Tongue (tissue), 2 donors: ENCODE results near the gene ANTKMT. TPM values are rescaled to one million over a fixed set of nuclear protein-coding genes. Genes with fewer than 3 reads are reported as not detected.

Experiments
- DNase-seq: peaks from one replicate; pipeline ENCODE4 v3.0.0-alpha.2; 2015
- total RNA-seq: library from RNA; depleted of rRNA; stranded (reverse); fragments of >200 nt; gene quantifications from one replicate; pipeline ENCODE4 v1.2.3, GENCODE V29; 2014

Gene ANTKMT
- total RNA-seq, 1 donor from 2014 or later: 13.4 TPM

DNA sequence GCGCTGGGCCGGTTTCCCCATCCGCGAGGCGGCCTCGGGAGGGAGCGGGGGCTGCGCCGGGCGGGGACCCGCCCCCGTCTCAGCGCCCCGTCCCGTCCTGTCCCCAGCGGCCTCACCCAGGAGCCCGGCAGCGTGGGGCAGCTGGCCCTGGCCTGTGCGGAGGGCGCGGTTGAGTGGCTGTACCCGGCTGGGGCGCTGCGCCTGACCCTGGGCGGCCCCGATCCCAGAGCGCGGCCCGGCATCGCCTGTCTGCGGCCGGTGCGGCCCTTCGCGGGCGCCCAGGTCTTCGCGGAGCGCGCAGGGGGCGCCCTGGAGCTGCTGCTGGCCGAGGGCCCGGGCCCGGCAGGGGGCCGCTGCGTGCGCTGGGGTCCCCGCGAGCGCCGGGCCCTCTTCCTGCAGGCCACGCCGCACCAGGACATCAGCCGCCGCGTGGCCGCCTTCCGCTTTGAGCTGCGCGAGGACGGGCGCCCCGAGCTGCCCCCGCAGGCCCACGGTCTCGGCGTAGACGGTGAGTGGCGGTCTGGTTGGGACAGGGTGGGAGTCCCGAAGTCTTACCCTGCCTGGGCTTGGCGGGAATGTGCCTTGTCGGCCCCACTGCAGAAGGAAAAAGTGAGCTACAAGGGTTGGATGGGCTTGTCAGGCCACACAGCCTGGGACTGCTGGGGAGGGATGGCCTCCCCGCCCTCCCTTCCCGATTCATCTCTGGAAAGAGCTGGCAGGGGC, 5.3 kb upstream of the ANTKMT start:
- DNase-seq: no peak

DNA sequence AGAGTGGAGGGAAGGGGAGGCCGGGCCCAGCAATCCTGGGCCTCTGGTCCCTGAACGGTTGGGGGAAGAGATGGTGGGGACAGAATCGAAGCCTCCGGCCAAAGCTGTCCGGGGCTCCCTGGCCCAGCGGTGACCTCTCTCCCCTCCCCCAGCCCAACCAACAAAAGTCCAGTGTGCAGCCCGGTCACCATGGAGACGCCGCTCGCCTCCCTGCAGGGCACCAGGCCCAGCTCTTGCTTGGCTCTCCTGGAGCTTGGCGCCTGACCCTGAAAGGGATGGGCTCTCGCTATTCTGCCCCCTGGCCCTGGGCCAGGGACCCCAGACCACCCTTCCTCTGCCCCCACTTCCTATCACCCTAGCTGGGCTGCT, 4.8 kb upstream of the ANTKMT start:
- peak; percentile 48 for DNase-seq

GRCh38 chr16:716768-717325, 4.1 kb upstream of the ANTKMT start:
- no peak for DNase-seq

DNA sequence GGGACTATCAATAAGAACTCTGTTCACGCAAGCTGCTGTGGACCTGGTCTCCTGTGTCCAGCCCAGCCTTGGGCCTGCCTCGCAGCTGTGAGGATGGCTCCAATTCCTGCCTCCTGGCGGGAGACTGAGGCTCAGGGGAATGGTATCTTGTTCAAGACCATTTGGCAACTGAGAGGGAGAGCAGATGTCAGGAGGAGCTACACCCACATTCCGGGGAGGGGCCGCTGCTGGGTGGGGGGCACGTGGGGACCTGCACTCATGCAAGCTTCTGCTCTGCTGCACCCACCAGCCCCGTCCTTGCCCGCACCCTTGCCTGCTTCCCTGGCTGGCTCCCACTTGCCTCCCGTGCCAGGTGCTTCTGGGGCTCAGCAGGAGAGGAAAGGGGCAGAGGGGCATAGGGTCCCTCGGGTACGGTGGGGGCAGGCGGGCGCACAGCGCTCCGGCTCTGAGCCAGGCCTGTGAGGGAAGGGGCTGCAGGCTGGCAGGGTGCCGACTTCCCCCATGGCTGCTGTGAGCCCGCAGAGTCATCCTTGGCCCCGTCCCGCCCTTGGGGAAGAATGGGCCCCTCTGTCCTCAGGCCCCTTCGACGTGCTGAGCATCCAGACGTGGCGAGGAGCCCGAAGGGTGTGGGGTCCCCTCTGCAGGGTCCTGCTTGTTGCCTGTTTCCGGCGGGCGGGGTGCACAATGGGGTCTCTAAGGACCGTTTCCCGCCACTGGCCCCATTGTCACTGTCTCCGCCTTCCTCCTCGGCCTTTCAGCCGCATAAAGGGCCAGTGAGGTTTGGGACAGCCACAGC, 3.3 kb upstream of the ANTKMT start:
- DNase-seq: no peak

- no peak for DNase-seq
Measured at GRCh38 chr16:718389-718788, 2.6 kb upstream of the ANTKMT start.

- no peak for DNase-seq
Measured at GRCh38 chr16:718922-719321, 2.0 kb upstream of the ANTKMT start.

GRCh38 chr16:719815-720446, 1.0 kb upstream of the ANTKMT start:
- no peak for DNase-seq

GRCh38 chr16:720447-720989, 428 bp upstream of the ANTKMT start:
- peak; percentile 89 for DNase-seq

- DNase-seq: no peak
Measured at GRCh38 chr16:721765-722540, 1.0 kb downstream of the ANTKMT start.

DNA sequence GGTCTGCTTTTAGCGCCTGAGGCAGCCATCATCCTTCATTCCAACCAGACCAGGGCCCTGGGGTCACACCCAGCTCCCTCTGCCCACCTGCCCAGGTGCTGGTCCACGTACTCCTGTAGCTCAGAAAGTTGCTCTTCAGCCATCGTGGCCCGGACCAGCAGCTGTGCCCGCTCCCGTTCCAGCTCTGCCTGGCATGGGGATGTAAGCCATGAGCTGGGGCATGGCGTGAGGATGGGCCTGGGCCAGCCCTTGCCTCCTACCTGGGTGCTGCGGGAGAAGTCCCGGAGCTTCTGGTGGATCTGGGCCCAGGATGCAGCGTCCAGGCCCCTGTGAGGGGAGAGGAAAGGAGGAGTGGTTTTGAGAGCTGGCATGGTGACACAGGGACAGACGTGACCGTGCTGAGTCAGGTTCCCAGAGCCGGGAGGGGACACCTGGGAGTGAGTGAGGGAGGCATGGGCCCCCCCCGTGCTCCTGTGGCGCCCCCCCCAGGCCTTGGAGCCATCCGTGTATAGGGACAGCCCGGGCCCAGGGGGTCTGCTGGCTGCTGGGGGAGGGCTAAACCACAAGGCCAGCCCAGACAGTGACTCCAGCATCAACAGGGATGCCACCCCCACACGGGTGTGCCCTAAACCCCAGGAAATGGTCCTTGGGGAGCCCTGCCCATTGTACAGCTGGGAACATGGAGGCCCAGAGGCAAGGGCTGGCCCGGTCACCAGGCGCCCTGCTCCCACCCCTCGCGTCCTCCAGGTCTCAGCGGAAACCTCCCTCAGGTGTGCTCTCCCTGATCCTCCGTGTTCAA, 2.1 kb downstream of the ANTKMT start:
- no peak for DNase-seq

DNA sequence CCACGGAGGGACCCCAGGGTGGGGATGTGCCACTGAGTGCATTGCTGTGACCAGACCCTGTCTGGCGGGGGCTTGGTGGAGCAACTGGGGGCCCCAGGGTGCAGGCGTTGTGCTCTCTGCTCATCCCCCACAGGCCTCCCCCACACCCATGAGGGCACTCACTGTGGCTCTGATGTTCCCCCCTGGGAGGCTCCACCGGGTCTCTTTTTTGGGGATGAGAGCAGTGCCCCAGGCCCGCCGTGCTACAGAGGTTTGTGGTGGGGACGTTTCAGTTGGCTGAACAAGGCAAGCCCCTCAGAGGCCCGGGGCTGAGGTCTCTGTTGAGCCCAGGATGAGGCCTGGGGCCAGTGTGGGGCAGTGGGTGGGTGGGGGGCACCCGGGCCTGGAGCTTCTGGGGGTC, 2.7 kb downstream of the ANTKMT start:
- DNase-seq: no peak

DNA sequence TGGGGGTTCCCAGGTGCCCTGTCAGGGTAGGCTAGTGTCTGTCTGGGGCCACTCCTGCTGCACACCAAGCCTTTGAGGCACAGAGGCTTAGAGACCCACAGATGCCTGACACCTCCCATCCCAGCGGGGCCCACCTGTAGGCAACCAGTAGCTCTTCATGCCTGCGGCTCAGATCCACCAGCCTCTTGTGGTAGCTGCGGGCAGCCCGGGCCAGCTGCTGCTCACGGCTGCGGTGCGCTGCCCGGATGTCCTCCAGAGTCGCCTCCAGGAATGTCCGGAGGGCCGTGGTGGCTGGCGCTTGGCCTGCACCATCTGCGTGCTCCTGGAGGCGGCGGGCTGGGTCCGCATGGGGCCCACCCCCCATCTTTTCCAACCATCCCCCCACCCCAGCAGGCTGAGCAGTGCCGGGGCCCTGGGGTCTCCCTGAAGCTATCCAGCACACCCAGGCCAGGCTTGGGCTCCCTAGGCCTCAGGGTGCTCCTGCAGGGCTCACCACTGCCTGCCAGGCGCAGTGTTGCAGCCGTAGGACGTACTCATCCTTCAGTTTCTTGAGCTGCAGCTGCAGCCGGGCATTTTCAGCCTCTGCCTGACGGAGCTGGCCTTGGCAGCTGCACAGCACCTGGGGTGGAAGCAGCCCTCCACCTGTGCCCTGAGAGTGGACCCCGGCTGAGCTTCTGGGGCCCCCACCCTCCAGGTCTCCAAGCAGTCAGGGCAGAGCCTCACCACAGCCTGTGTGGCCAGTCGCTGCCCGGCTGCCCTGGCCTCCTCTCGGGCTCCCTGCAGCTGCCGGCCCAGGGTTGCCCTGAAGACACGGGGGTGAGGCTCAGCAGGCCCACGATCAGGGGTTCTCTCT, 3.5 kb downstream of the ANTKMT start:
- DNase-seq: no peak

DNA sequence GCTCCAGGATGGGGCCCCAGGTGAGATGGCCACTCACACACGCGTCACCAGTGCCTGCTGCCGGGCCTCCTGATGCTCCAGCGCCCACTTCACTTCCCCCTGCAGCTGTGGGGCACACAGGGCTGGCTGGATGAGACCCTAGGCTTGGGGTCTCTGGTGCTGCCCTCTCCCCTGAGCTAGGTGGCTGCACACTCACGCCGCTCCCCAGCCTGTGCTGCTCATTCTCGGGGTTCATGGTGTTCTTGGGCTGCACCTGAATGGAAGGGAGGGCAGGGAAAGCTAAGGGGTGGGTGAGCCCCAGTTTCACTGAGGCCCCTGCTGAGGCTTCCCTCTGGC, 4.1 kb downstream of the ANTKMT start:
- DNase-seq: no peak

DNA sequence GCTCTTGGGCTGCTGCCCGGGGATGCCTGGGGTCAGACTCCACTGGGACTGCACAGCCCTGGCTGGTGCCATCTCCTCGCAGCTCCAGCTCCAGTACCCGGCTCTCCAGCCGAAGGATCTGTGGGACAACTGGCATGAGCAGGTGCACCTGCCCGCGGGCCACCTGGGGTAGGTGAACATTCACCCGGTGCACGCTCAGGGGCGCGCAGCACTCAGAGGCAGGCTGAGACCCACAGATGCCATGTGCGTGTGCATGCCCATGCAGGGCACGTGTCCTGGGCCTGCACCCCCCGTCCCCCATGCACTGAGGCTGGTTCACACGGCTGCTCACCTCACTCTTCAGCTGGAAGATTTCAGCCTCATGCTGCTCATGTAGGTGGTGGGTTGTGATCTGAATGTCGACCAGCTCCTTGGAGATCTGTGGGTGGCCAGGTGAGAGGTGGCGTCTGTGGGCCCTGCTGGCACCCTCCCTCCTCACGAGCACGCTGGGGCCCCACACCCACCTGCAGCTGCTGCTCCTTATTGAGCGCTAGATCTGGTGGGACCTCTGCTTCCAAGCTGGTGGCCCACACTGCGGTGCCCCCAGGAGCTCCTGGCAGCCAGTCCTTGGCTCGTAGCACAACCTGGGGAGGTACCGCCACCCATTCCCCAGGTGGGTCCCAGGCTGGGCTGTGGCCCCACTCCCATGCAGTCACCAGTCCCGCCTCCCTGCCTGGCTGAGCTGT, 4.7 kb downstream of the ANTKMT start:
- DNase-seq: no peak

- no peak for DNase-seq
Measured at GRCh38 chr16:726188-726437, 5.2 kb downstream of the ANTKMT start.

DNA sequence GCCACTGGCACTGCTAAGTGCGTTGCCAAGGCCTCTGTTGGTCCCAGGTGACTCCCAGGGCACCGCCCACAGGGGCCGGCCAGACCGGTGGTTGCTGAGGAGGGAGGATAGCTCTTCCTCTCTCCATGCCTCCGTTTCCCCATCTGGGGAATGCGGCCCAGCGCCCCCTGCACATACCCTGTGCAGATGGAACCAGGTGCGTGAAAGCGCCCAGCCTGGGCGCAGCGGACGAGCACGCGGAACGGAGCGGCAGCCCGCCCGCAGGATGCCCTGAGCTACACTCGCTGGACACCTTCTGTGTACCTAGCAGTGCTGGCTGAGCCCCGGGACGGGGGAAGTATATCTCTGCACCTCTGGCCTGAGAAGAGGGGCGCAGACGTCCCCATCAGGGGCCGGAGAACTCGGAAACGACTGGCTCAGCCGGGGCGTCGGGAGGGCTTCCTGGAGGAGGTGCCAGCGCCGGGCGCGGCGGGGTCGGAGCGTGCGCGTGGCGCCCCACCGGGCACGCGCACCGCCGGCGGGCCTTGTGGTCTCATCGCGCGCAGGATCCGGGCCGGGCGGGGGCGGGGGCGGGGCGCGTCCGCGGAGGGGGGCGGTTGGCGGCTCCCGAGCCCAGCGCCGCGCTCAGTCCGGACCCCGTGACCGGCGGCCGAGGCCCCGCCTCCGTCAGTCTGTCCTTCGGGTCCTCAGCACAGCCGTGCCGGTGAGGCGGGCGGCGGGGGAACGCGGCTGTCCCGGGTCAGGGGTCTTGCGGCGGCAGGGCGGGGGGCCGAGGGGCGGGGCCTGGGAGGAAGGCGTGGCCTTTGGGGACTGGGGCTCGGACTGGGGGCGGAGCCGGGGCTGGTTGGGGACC, 5.7 kb downstream of the ANTKMT start, which contains the start of the genes CCDC78 and HAGHL:
Gene CCDC78, minus strand, starts transcription at position 6 of the 853 bp plus-strand sequence. CDS start 76 bp downstream, outside the sequence.
Gene HAGHL, plus strand, starts transcription at position 669 of the 853 bp plus-strand sequence. CDS start 404 bp downstream, outside the sequence.
- DNase-seq: no peak

GRCh38 chr16:727291-727977, 6.5 kb downstream of the ANTKMT start:
- no peak for DNase-seq
